ENCODE data around the gene OTOP1.
"Not testable (repeated sequence)": the region's sequence is repeated elsewhere in the genome, so short reads cannot be mapped to it uniquely, and the experiment has no call there.

DNA sequence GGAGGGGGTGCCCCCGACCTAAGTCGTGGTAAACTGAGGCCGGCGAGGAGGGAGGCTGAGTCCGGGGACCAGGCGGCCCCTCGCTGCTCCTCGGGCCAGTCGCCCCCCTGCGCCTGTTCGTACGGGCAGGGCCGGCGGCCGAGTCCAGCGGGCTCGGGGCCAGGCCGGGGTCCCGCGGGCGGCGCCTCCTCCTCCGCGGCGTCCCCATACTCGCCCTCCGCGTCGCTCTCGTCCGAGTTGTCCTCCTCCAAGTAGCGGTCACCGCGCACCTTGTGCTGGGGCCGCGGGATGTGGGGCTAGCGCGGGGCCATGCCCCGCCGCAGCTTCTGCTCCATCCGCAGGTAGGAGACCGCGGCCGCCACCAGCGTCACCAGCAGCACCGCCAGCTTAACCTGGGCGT, 83.4 kb downstream of the OTOP1 start:
- TF ChIP-seq CTCF (IDR thresholded peaks at IDR 0.05 in 4 of 5, conservative IDR thresholded peaks at IDR 0.05 in 1 of 5); POLR2A (IDR thresholded peaks at IDR 0.05): not testable (repeated sequence)
